ENCODE measurements around the gene ERC1.
"Not testable (repeated sequence)": the region's sequence is repeated elsewhere in the genome, so short reads cannot be mapped to it uniquely, and the experiment has no call there.

ERC1 gene

GRCh38 chr12:1350934-1351240 lies 359.9 kb downstream of the ERC1 start:
- no peak for DNase-seq (ENCODE audit: low spot score)
- CTCF ChIA-PET, result no interaction called here
- TF ChIP-seq, protein P1, sequence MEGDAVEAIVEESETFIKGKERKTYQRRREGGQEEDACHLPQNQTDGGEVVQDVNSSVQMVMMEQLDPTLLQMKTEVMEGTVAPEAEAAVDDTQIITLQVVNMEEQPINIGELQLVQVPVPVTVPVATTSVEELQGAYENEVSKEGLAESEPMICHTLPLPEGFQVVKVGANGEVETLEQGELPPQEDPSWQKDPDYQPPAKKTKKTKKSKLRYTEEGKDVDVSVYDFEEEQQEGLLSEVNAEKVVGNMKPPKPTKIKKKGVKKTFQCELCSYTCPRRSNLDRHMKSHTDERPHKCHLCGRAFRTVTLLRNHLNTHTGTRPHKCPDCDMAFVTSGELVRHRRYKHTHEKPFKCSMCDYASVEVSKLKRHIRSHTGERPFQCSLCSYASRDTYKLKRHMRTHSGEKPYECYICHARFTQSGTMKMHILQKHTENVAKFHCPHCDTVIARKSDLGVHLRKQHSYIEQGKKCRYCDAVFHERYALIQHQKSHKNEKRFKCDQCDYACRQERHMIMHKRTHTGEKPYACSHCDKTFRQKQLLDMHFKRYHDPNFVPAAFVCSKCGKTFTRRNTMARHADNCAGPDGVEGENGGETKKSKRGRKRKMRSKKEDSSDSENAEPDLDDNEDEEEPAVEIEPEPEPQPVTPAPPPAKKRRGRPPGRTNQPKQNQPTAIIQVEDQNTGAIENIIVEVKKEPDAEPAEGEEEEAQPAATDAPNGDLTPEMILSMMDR (conservative IDR thresholded peaks at IDR 0.05; ENCODE audit: low read depth), result no peak
- H3K27ac ChIP-seq, result no peak overlapping the region
- POLR2A ChIA-PET (ENCODE audit: low non-redundant PET), result no interaction called here

GRCh38 chr12:1351926-1352325 lies 360.9 kb downstream of the ERC1 start:
- TF ChIP-seq, protein P1 (conservative IDR thresholded peaks at IDR 0.05; ENCODE audit: low read depth), result no peak
- CTCF ChIA-PET, result no interaction called here
- POLR2A ChIA-PET (ENCODE audit: low non-redundant PET), result no interaction called here
- DNase-seq (ENCODE audit: low spot score), result no peak
- no peak overlapping the region for H3K27ac ChIP-seq

GRCh38 chr12:1353451-1353850 lies 362.4 kb downstream of the ERC1 start:
- DNase-seq (ENCODE audit: low spot score), result no peak
- CTCF ChIA-PET, result no interaction called here
- POLR2A ChIA-PET (ENCODE audit: low non-redundant PET), result no interaction called here
- TF ChIP-seq, protein P1 (conservative IDR thresholded peaks at IDR 0.05; ENCODE audit: low read depth), result no peak
- no peak overlapping the region for H3K27ac ChIP-seq

DNA sequence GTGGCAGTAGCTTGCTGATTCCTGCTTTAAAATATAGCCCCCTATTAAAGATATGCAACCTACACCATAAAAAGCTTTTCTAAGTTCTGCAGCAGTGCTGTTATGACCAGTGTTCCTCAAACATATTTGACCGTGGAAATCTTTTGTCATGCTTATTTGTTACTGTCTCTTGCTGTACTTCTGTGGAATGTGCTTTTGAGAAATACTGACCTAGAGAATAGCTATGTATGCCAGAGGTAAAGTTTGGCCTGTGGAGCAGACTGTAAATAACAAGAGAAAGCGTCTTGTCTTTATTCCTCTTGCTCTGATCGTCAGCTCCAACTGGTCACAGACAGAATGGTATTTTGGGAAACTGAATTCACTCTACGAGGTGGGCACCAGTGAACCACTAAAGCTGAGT lies 364.4 kb downstream of the ERC1 start:
- no peak overlapping the region for H3K27ac ChIP-seq
- ChIA-PET CTCF (no interaction called here), POLR2A (ENCODE audit: low non-redundant PET) (no interaction called here)
- DNase-seq (ENCODE audit: low spot score), result no peak
- TF ChIP-seq, protein P1 (conservative IDR thresholded peaks at IDR 0.05; ENCODE audit: low read depth), result no peak

- POLR2A ChIA-PET (ENCODE audit: low non-redundant PET); CTCF ChIA-PET; H3K27ac ChIP-seq; DNase-seq (ENCODE audit: low spot score): not testable (repeated sequence)
Observed at GRCh38 chr12:1355871-1356270, 364.8 kb downstream of the ERC1 start.

- DNase-seq (ENCODE audit: low spot score), result no peak
- CTCF ChIA-PET, result no interaction called here
- TF ChIP-seq, protein P1 (conservative IDR thresholded peaks at IDR 0.05; ENCODE audit: low read depth), result no peak
- POLR2A ChIA-PET (ENCODE audit: low non-redundant PET), result no interaction called here
- H3K27ac ChIP-seq, result no peak overlapping the region
Observed at GRCh38 chr12:1356285-1356684, 365.3 kb downstream of the ERC1 start.

- H3K27ac ChIP-seq, result no peak overlapping the region
- POLR2A ChIA-PET (ENCODE audit: low non-redundant PET), result no interaction called here
- TF ChIP-seq, protein P1 (conservative IDR thresholded peaks at IDR 0.05; ENCODE audit: low read depth), result no peak
- no peak for DNase-seq (ENCODE audit: low spot score)
- CTCF ChIA-PET, result no interaction called here
Observed at GRCh38 chr12:1357171-1357570, 366.1 kb downstream of the ERC1 start.

Measured in RWPE1 (cell line).